Skeletal muscle tissue (tissue), 4 donors: ENCODE measurements around the gene RORB. TPM values are rescaled to one million over a fixed set of nuclear protein-coding genes. Genes with fewer than 3 reads are reported as not detected.

Experiments
- H3K27ac ChIP-seq: one replicate; pipeline ENCODE4 v1.7.0; 2013; ENCODE audit warnings: mild to moderate bottlenecking, low read depth, low read length, inconsistent platforms
- H3K27me3 ChIP-seq, 3 donors: one replicate each; pipeline ENCODE4 v1.7.0; 2013; ENCODE audit warnings: low read length in 3 of 3; ENCODE audit not compliant: control insufficient read depth in 3 of 3, insufficient read depth in 3 of 3
- H3K36me3 ChIP-seq, 3 donors: one replicate each; pipeline ENCODE4 v1.7.0; 2013; ENCODE audit warnings: low read length in 3 of 3; ENCODE audit not compliant: control insufficient read depth in 3 of 3, insufficient read depth in 3 of 3
- H3K4me1 ChIP-seq, 3 donors: one replicate each; pipeline ENCODE4 v1.7.0; 2013; ENCODE audit warnings: low read length in 3 of 3, mild to moderate bottlenecking in 3 of 3; ENCODE audit not compliant: control insufficient read depth in 3 of 3, insufficient read depth in 3 of 3
- H3K4me3 ChIP-seq, 3 donors: one replicate each; pipeline ENCODE4 v1.7.0; 2013; ENCODE audit warnings: low read length in 3 of 3
- H3K9ac ChIP-seq, 3 donors: one replicate each; pipeline ENCODE4 v1.7.0; 2013; ENCODE audit warnings: low read length in 3 of 3, mild to moderate bottlenecking in 3 of 3, moderate library complexity in 2 of 3, low read depth in 1 of 3
- H3K9me3 ChIP-seq, 3 donors: one replicate each; pipeline ENCODE4 v1.7.0; 2013; ENCODE audit warnings: low read length in 3 of 3; ENCODE audit not compliant: control insufficient read depth in 3 of 3
- total RNA-seq: library from RNA; depleted of rRNA; stranded (reverse); fragments of >200 nt; gene quantifications from one replicate; pipeline ENCODE4 v1.2.3, GENCODE V29; 2014
- donor health status: Osteomylitis.

The RORB gene
- total RNA-seq, 1 donor from 2014 or later = under 0.01 TPM

GRCh38 chr9:74533253-74533652 lies 36.1 kb downstream of the RORB start:
- no peak overlapping the region for H3K27ac ChIP-seq
- H3K4me3 ChIP-seq = no peak overlapping the region
- no peaks in the 10 kb centered on the region for H3K4me1 ChIP-seq
- H3K9ac ChIP-seq = no peak overlapping the region
- H3K9me3 ChIP-seq = no peaks in the 10 kb centered on the region
- H3K36me3 ChIP-seq = no peaks in the 10 kb centered on the region
- H3K27me3 ChIP-seq = no peaks in the 10 kb centered on the region

DNA sequence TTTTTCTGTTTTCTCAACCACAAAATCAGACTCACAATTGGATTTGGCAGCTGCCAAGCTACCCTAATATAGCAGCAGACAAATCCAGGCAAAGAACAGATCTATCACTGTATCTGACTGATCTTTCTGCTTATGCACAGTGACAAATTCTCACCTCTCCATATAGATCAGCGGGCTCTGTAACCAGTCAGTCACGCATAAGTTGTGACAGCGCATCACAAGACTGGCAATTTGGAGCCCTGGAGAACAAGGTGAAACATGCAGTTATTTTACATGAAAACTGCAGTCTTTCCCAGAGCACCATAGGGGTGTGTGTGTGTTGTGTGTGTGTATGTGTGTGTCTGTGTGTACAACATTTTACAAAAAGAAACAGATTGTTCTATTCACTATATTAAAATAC lies 37.7 kb downstream of the RORB start:
- H3K27ac ChIP-seq = no peak overlapping the region
- H3K9ac ChIP-seq = no peak overlapping the region
- H3K9me3 ChIP-seq = no peaks in the 10 kb centered on the region
- H3K4me1 ChIP-seq = no peaks in the 10 kb centered on the region
- H3K27me3 ChIP-seq = no peaks in the 10 kb centered on the region
- H3K36me3 ChIP-seq = no peaks in the 10 kb centered on the region
- no peak overlapping the region for H3K4me3 ChIP-seq

DNA sequence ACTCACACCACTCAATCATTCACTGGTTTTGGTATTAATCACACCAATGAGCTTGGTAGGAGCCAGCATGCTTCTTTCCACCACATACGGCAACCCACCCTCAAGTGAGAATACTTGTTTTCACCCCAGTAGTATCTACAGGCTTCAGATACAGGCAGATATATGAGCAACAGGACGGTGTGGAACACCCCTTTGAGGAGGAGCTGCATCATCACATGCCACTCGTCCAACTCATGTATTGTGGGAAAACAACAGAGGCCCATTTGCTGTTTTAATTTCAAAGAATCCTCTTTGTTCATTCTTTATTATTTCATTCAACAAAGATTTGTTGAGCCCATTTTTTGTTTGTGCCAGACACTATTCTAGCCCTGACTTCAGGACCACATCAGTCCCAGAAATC lies 46.0 kb downstream of the RORB start:
- Histone ChIP-seq H3K36me3 (no peaks in the 10 kb centered on the region), H3K27ac (no peak overlapping the region), H3K4me1 (no peaks in the 10 kb centered on the region), H3K9ac (no peak overlapping the region), H3K27me3 (no peaks in the 10 kb centered on the region), H3K4me3 (no peak overlapping the region), H3K9me3 (no peaks in the 10 kb centered on the region)

- Histone ChIP-seq H3K27me3 (no peaks in the 10 kb centered on the region), H3K36me3 (no peaks in the 10 kb centered on the region), H3K4me1 (peaks cover 0 to 10% (median 4%) of the 10 kb centered on the region in 3 donors), H3K4me3 (no peak overlapping the region), H3K27ac (no peak overlapping the region), H3K9me3 (no peaks in the 10 kb centered on the region), H3K9ac (no peak overlapping the region)
Observed at GRCh38 chr9:74551266-74551665, 54.1 kb downstream of the RORB start.

DNA sequence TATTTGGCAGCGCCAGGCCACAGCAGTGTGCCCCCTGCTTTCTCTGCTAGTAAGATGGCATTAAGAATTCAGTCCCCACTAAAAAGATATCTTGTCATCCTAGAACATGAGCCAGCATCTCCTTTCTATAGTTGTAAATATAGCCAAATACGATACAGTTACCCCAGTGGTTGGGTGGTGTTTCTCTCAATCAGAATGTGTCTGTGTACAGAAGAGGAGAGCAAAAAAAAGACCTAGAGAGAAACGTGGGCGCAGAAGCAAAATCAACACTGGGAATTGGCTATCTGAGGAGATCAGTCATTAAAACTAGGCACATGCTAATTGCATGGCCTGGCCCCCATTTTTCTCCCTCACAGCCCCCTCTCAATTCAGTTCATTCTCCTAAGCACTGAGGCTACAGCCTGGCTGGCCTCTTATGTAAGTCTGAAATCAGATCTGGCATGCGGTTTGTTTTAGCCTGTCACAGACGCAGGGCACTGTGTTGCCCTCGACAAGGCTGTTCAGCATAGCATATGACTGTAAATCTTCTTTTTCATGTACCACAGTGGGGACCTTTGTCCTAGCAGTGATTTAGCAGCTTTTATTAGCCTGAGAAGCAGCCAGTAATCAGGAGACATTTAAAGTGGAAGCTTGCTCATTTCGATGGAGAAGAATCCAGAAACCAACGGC lies 57.8 kb downstream of the RORB start:
- Histone ChIP-seq H3K4me1 (peaks cover 0 to 10% (median 4%) of the 10 kb centered on the region in 3 donors), H3K27ac (no peak overlapping the region), H3K9ac (peak overlapping the region in 1 of 3 donors; percentile 47), H3K9me3 (no peaks in the 10 kb centered on the region), H3K36me3 (no peaks in the 10 kb centered on the region), H3K4me3 (no peak overlapping the region), H3K27me3 (no peaks in the 10 kb centered on the region)

GRCh38 chr9:74555565-74555964 lies 58.4 kb downstream of the RORB start:
- Histone ChIP-seq H3K27me3 (no peaks in the 10 kb centered on the region), H3K36me3 (no peaks in the 10 kb centered on the region), H3K27ac (no peak overlapping the region), H3K4me1 (peaks cover 0 to 10% (median 4%) of the 10 kb centered on the region in 3 donors), H3K9me3 (no peaks in the 10 kb centered on the region), H3K4me3 (no peak overlapping the region), H3K9ac (no peak overlapping the region)

GRCh38 chr9:74556685-74557084 lies 59.5 kb downstream of the RORB start:
- Histone ChIP-seq H3K4me3 (no peak overlapping the region), H3K36me3 (no peaks in the 10 kb centered on the region), H3K4me1 (peaks cover 0 to 10% (median 4%) of the 10 kb centered on the region in 3 donors), H3K27me3 (no peaks in the 10 kb centered on the region), H3K9ac (no peak overlapping the region), H3K9me3 (no peaks in the 10 kb centered on the region), H3K27ac (no peak overlapping the region)

- no peak overlapping the region for H3K27ac ChIP-seq
- no peak overlapping the region for H3K4me3 ChIP-seq
- H3K36me3 ChIP-seq = no peaks in the 10 kb centered on the region
- H3K9me3 ChIP-seq = no peaks in the 10 kb centered on the region
- no peak overlapping the region for H3K9ac ChIP-seq
- no peaks in the 10 kb centered on the region for H3K27me3 ChIP-seq
- H3K4me1 ChIP-seq = peaks cover 0 to 10% (median 4%) of the 10 kb centered on the region in 3 donors
Observed at GRCh38 chr9:74557571-74557970, 60.4 kb downstream of the RORB start.

GRCh38 chr9:74562611-74563010 lies 65.5 kb downstream of the RORB start:
- Histone ChIP-seq H3K36me3 (no peaks in the 10 kb centered on the region), H3K9ac (no peak overlapping the region), H3K4me1 (no peaks in the 10 kb centered on the region), H3K27me3 (peaks cover 0 to 2% (median 0%) of the 10 kb centered on the region in 3 donors), H3K4me3 (no peak overlapping the region), H3K27ac (no peak overlapping the region), H3K9me3 (no peaks in the 10 kb centered on the region)

DNA sequence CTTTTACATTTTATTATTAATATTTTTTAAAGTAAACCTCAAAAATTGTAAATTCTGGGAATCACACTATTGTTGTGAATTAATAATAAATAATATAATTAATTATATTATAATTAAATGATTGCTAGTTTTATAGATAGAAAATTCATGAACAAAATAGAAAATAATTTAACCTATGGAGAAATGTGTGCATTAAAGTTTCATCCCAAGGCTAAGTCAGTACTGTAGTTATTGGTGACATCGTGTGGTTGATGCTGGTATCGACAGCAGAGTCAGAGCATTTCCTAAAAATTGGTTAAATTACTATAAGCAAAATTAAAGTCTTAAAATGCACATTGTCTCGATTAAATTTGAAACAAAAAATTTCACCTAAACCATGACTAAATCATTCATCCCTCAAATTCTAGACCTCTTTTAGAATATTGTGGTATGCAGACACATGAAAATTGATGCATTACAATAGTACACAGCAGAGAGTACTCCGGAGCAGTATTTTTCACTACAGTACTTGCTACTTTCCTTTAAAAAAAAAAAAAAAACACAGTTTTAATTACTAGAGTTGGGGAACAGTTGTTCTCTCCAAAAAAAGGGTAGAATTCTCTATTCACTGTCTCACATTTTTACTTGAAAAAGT lies 73.9 kb downstream of the RORB start:
- H3K4me3 ChIP-seq = no peak overlapping the region
- H3K9ac ChIP-seq = no peak overlapping the region
- no peaks in the 10 kb centered on the region for H3K27me3 ChIP-seq
- no peaks in the 10 kb centered on the region for H3K36me3 ChIP-seq
- H3K9me3 ChIP-seq = no peaks in the 10 kb centered on the region
- H3K27ac ChIP-seq = no peak overlapping the region
- H3K4me1 ChIP-seq = peaks cover 0 to 3% (median 0%) of the 10 kb centered on the region in 3 donors
